H9 (cell line): ENCODE results near the gene VDAC1. TPM values are rescaled to one million over a fixed set of nuclear protein-coding genes. Genes with fewer than 3 reads are reported as not detected.

Source experiments
- DNase-seq: peaks from one replicate; pipeline ENCODE4 v3.0.0-alpha.2; 2017
- H2AFZ ChIP-seq: one replicate; pipeline ENCODE4 v1.6.1; 2013; ENCODE audit warnings: mild to moderate bottlenecking, low read length, control low read depth, moderate library complexity
- H2AK5ac ChIP-seq: 2 replicates; pipeline ENCODE4 v1.6.1; 2013; ENCODE audit warnings: low read length, control low read depth, mixed read lengths; ENCODE audit not compliant: insufficient read length
- H2BK120ac ChIP-seq: one replicate; pipeline ENCODE4 v1.6.1; 2013; ENCODE audit warnings: low read depth, mild to moderate bottlenecking, low read length, control low read depth, inconsistent platforms; ENCODE audit not compliant: poor library complexity, severe bottlenecking
- H2BK12ac ChIP-seq: 2 replicates; pipeline ENCODE4 v1.6.1; 2013; ENCODE audit warnings: low read length, control low read depth, mixed read lengths, low read depth; ENCODE audit not compliant: insufficient read length
- H2BK15ac ChIP-seq: 2 replicates; pipeline ENCODE4 v1.6.1; 2013; ENCODE audit warnings: low read depth, low read length, control low read depth
- H2BK20ac ChIP-seq: one replicate; pipeline ENCODE4 v1.6.1; 2013; ENCODE audit warnings: low read depth, mild to moderate bottlenecking, low read length, control low read depth, inconsistent platforms; ENCODE audit not compliant: poor library complexity, severe bottlenecking
- H2BK5ac ChIP-seq: 2 replicates; pipeline ENCODE4 v1.6.1; 2013; ENCODE audit warnings: low read length, control low read depth, mixed read lengths; ENCODE audit not compliant: insufficient read length
- H3K14ac ChIP-seq: 2 replicates; pipeline ENCODE4 v1.6.1; 2013; ENCODE audit warnings: low read length, control low read depth; ENCODE audit not compliant: insufficient read depth
- H3K18ac ChIP-seq: 2 replicates; pipeline ENCODE4 v1.6.1; 2013; ENCODE audit warnings: low read depth, mild to moderate bottlenecking, mixed read lengths, low read length, control low read depth; ENCODE audit not compliant: insufficient read length
- H3K23ac ChIP-seq: 2 replicates; pipeline ENCODE4 v1.6.1; 2013; ENCODE audit warnings: low read length, control low read depth, mixed read lengths, low read depth; ENCODE audit not compliant: insufficient read length
- H3K23me2 ChIP-seq: 2 replicates; pipeline ENCODE4 v1.6.1; 2013; ENCODE audit warnings: low read depth, mild to moderate bottlenecking, mixed read lengths, low read length, control low read depth; ENCODE audit not compliant: insufficient read length, poor library complexity, severe bottlenecking
- H3K27ac ChIP-seq: 2 replicates; pipeline ENCODE4 v1.5.1; 2013; ENCODE audit warnings: low read length, control low read depth, mixed read lengths, low read depth; ENCODE audit not compliant: insufficient read length
- H3K27me3 ChIP-seq: 2 replicates; pipeline ENCODE4 v1.6.1; 2013; ENCODE audit warnings: low read length, control low read depth, inconsistent platforms; ENCODE audit not compliant: insufficient read depth
- H3K4ac ChIP-seq: 2 replicates; pipeline ENCODE4 v1.6.1; 2013; ENCODE audit warnings: low read depth, mild to moderate bottlenecking, control low read depth, inconsistent platforms, low read length, moderate library complexity
- H3K4me1 ChIP-seq: 2 replicates; pipeline ENCODE4 v1.6.1; 2013; ENCODE audit warnings: low read length, control low read depth, inconsistent platforms; ENCODE audit not compliant: insufficient read depth
- H3K4me2 ChIP-seq: 2 replicates; pipeline ENCODE4 v1.6.1; 2013; ENCODE audit warnings: low read length, control low read depth, mixed read lengths; ENCODE audit not compliant: insufficient read length, insufficient read depth
- H3K56ac ChIP-seq: 2 replicates; pipeline ENCODE4 v1.6.1; 2013; ENCODE audit warnings: low read depth, mild to moderate bottlenecking, mixed read lengths, low read length, control low read depth; ENCODE audit not compliant: insufficient read length
- H3K79me1 ChIP-seq: 2 replicates; pipeline ENCODE4 v1.6.1; 2013; ENCODE audit warnings: low read depth, mild to moderate bottlenecking, moderate library complexity, low read length, control low read depth, inconsistent platforms; ENCODE audit not compliant: insufficient read depth, poor library complexity, severe bottlenecking
- H3K79me2 ChIP-seq: 2 replicates; pipeline ENCODE4 v1.6.1; 2013; ENCODE audit warnings: low read length, control low read depth, inconsistent platforms; ENCODE audit not compliant: insufficient read depth
- H3K9ac ChIP-seq: 2 replicates; pipeline ENCODE4 v1.6.1; 2013; ENCODE audit warnings: low read length, control low read depth, mixed read lengths; ENCODE audit not compliant: insufficient read length; ENCODE audit errors: extremely low read depth
- H3K9me3 ChIP-seq: one replicate; pipeline ENCODE4 v1.6.1; 2013; ENCODE audit warnings: low read depth, low read length, inconsistent platforms; ENCODE audit not compliant: control insufficient read depth
- H3T11ph ChIP-seq: one replicate; pipeline ENCODE4 v1.6.1; 2013; ENCODE audit warnings: mild to moderate bottlenecking, low read length, control low read depth, inconsistent platforms
- H4K20me1 ChIP-seq: one replicate; pipeline ENCODE4 v1.6.1; 2013; ENCODE audit not compliant: control insufficient read depth, insufficient read length, insufficient read depth
- H4K5ac ChIP-seq: 2 replicates; pipeline ENCODE4 v1.6.1; 2013; ENCODE audit warnings: low read depth, mild to moderate bottlenecking, mixed read lengths, low read length, control low read depth; ENCODE audit not compliant: insufficient read length
- H4K8ac ChIP-seq: replicated peaks from 2 replicates; pipeline ENCODE4 v1.6.1; 2013; ENCODE audit warnings: low read length, control low read depth, mixed read lengths, low read depth; ENCODE audit not compliant: insufficient read length
- H4K91ac ChIP-seq: 2 replicates; pipeline ENCODE4 v1.6.1; 2013; ENCODE audit warnings: low read depth, mild to moderate bottlenecking, moderate library complexity, mixed read lengths, low read length, control low read depth; ENCODE audit not compliant: insufficient read length
- H3K27ac Mint-ChIP-seq, 3 experiments: 2 replicates in 2 of 3; 3 replicates in 1 of 3; pipeline ENCODE4 v1.8.0; 2020 to 2021; ENCODE audit warnings: mixed read lengths in 3 of 3, mild to moderate bottlenecking in 1 of 3, moderate library complexity in 1 of 3
- H3K27me3 Mint-ChIP-seq: 2 replicates; pipeline ENCODE4 v1.8.0; 2021; ENCODE audit warnings: low read depth, mild to moderate bottlenecking, moderate library complexity, mixed read lengths
- H3K36me3 Mint-ChIP-seq, 3 experiments: 2 replicates in 2 of 3; 3 replicates in 1 of 3; pipeline ENCODE4 v1.8.0; 2020 to 2021; ENCODE audit warnings: low read depth in 3 of 3, mixed read lengths in 3 of 3; ENCODE audit not compliant: insufficient read depth in 1 of 3
- H3K4me1 Mint-ChIP-seq, 2 experiments: 2 replicates each; pipeline ENCODE4 v1.8.0; 2020; ENCODE audit warnings: mixed read lengths in 2 of 2
- H3K4me3 Mint-ChIP-seq, 2 experiments: 2 replicates in 1 of 2; 3 replicates in 1 of 2; pipeline ENCODE4 v1.8.0; 2020 to 2021; ENCODE audit warnings: mild to moderate bottlenecking in 2 of 2, mixed read lengths in 2 of 2, moderate library complexity in 1 of 2
- H3K9me3 Mint-ChIP-seq, 2 experiments: 2 replicates in 1 of 2; 3 replicates in 1 of 2; pipeline ENCODE4 v1.8.0; 2020; ENCODE audit warnings: mild to moderate bottlenecking in 2 of 2, mixed read lengths in 2 of 2, moderate library complexity in 1 of 2
- CTCF ChIP-seq: fragments of 200-600 bp; sonication (generic); conservative IDR thresholded peaks from 3 replicates; pipeline ENCODE4 v1.8.0; 2021; ENCODE audit warnings: antibody characterized with exemption, mild to moderate bottlenecking
- WGBS: extraction: QIAGEN DNeasy Blood & Tissue Kit; methylation state at CpG from one replicate; pipeline ENCODE4 v1.1.7; 2013; ENCODE audit warnings: missing lambda C conversion rate, low lambda C conversion rate, mixed read lengths; ENCODE audit not compliant: insufficient read length; ENCODE audit errors: extremely low coverage; 5-methylcytosine and 5-hydroxymethylcytosine counted together
- total RNA-seq: library from RNA; stranded (reverse); gene quantifications from 2 replicates; pipeline ENCODE4 v1.2.1, GENCODE V29; 2021

The VDAC1 gene
- total RNA-seq, 1 experiment from 2014 or later: 208 TPM

GRCh38 chr5:133980652-133981051 is 24.1 kb downstream of the VDAC1 start:
- no CpG with 5 or more reads among the region's 7 CpGs for WGBS
- Histone ChIP-seq H3K4ac (no peak overlapping the region), H3K18ac (no peak overlapping the region), H2BK12ac (no peak overlapping the region), H3K14ac (no peak overlapping the region), H3K23ac (no peak overlapping the region), H4K8ac (no peak overlapping the region), H3K56ac (no peak overlapping the region), H4K91ac (no peak overlapping the region), H3K79me1 (no peaks in the 10 kb centered on the region), H3K79me2 (no peaks in the 10 kb centered on the region; the same call in 1 of the 2 replicates), H3K4me1 (no peaks in the 10 kb centered on the region), H2BK20ac (no peak overlapping the region), H3K27me3 (no peaks in the 10 kb centered on the region), H2BK120ac (no peak overlapping the region), H3K4me2 (no peak overlapping the region), H2BK15ac (no peak overlapping the region), H4K5ac (no peak overlapping the region), H4K20me1 (no peaks in the 10 kb centered on the region), H2AFZ (no peak overlapping the region), H3K9ac (no peak overlapping the region), H2AK5ac (no peak overlapping the region), H2BK5ac (no peak overlapping the region), H3K27ac (no peak overlapping the region), H3K23me2 (no peaks in the 10 kb centered on the region), H3K9me3 (no peaks in the 10 kb centered on the region), H3T11ph (no peak overlapping the region)
- no peak for TF ChIP-seq CTCF
- peaks cover 34 to 80% (median 51%) of the 10 kb centered on the region in 3 experiments; a peak in 6 of 7 replicates for H3K36me3 Mint-ChIP-seq
- no peak for DNase-seq
- peaks cover 5 to 7% of the 10 kb centered on the region in 2 experiments for H3K4me1 Mint-ChIP-seq
- H3K9me3 Mint-ChIP-seq: no peaks in the 10 kb centered on the region
- H3K4me3 Mint-ChIP-seq: no peak overlapping the region
- no peak overlapping the region; a peak in 1 of 7 replicates for H3K27ac Mint-ChIP-seq
- no peaks in the 10 kb centered on the region for H3K27me3 Mint-ChIP-seq
